Uterus (tissue), 2 donors: ENCODE data around the gene THEMIS.
A peak's percentile ranks its signal among the peaks of the same experiment; 100 is the strongest.

Experiments used
- POLR2A ChIP-seq, 2 donors: fragments of 450-650 bp; IDR thresholded peaks; one replicate each; pipeline ENCODE4 v1.6.1; 2016; ENCODE audit warnings: antibody characterized with exemption in 2 of 2, mild to moderate bottlenecking in 1 of 2, moderate library complexity in 1 of 2
- TF ChIP-seq, protein P1 (sequence below), 4 experiments: fragments of 200-600 bp in 2 of 4; fragments of 450-650 bp in 2 of 4; sonication (generic) in 2 of 4; IDR thresholded peaks; one replicate each; pipeline ENCODE4 v1.5.1; 2016 to 2019; ENCODE audit warnings: antibody characterized with exemption in 4 of 4, mild to moderate bottlenecking in 2 of 4, moderate library complexity in 1 of 4

DNA sequence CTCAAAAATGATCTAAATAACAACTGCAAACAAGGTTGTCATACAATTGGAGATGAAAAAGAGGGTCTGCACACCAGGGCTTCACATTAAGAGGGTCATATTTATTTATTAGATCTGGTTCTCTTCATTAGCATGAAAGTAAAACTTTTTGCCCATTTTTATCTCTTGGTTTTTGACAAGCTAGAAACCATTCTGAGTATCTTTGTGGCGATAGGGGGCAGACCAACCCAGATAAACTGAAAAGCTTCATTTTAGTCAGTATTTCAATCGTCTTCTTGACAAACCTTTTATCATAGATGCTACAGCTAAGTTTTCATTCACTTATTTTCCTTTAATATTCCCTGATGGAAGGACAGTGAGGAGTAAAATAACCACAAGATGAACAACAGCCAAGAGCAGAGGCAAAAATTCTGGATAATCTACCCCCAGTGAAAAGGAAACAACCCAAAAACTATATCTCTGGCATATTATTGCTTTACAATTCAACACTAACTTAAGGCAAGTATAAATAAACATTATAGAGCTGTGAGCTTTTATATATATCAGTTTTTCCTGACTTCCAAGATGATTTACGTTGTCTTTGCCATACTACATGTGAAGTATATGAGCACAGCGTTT is 45.2 kb downstream of the THEMIS start:
- TF ChIP-seq, protein P1, sequence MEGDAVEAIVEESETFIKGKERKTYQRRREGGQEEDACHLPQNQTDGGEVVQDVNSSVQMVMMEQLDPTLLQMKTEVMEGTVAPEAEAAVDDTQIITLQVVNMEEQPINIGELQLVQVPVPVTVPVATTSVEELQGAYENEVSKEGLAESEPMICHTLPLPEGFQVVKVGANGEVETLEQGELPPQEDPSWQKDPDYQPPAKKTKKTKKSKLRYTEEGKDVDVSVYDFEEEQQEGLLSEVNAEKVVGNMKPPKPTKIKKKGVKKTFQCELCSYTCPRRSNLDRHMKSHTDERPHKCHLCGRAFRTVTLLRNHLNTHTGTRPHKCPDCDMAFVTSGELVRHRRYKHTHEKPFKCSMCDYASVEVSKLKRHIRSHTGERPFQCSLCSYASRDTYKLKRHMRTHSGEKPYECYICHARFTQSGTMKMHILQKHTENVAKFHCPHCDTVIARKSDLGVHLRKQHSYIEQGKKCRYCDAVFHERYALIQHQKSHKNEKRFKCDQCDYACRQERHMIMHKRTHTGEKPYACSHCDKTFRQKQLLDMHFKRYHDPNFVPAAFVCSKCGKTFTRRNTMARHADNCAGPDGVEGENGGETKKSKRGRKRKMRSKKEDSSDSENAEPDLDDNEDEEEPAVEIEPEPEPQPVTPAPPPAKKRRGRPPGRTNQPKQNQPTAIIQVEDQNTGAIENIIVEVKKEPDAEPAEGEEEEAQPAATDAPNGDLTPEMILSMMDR (IDR thresholded peaks at IDR 0.05) = peak in 3 of 4 experiments; percentile 16 to 28 (median 22)
- TF ChIP-seq POLR2A (IDR thresholded peaks at IDR 0.05) = no peak
